HL-60 (cell line): ENCODE data around the gene GUCY1A2.

Source experiments
- DNase-seq, 2 experiments: peaks; one replicate each; pipeline ENCODE4 v3.0.0-alpha.2; 2010 to 2020; ENCODE audit warnings: low read depth in 1 of 2, low spot score in 1 of 2
- H3K27ac ChIP-seq: fragments of 250-450 bp; sonication (Bioruptor Pico); replicated peaks from 2 replicates; pipeline ENCODE4 v1.5.1; 2020; ENCODE audit warnings: mild to moderate bottlenecking, moderate library complexity
- H3K27me3 ChIP-seq: fragments of 250-450 bp; sonication (Bioruptor Pico); 2 replicates; pipeline ENCODE4 v1.5.1; 2021; ENCODE audit warnings: mild to moderate bottlenecking, moderate library complexity; ENCODE audit not compliant: insufficient read depth, poor library complexity, severe bottlenecking
- H3K4me3 ChIP-seq: replicated peaks from 2 replicates; pipeline ENCODE4 v1.5.1; 2011; ENCODE audit warnings: mild to moderate bottlenecking, control low read depth, low read length; ENCODE audit not compliant: insufficient read depth
- CTCF ChIP-seq: IDR thresholded peaks from one replicate; pipeline ENCODE4 v1.5.1; 2011; ENCODE audit warnings: low read length, control low read depth, inconsistent platforms; ENCODE audit not compliant: insufficient read depth
- GABPA ChIP-seq: IDR thresholded peaks from 2 replicates; pipeline ENCODE4 v1.6.1; 2012; ENCODE audit warnings: low read depth
- POLR2AphosphoS5 ChIP-seq: IDR thresholded peaks from 2 replicates; pipeline ENCODE4 v1.6.1; 2012; ENCODE audit warnings: low read depth
- REST ChIP-seq: IDR thresholded peaks from 2 replicates; pipeline ENCODE4 v1.6.1; 2012; ENCODE audit warnings: low read depth; ENCODE audit not compliant: insufficient replicate concordance
- SPI1 ChIP-seq: IDR thresholded peaks from 2 replicates; pipeline ENCODE4 v1.6.1; 2012; ENCODE audit warnings: low read depth, mild to moderate bottlenecking, borderline replicate concordance

The GUCY1A2 gene

GRCh38 chr11:106957030-106957482, 61.2 kb downstream of the GUCY1A2 start:
- Histone ChIP-seq H3K27me3 (peaks cover 2% of the 10 kb centered on the region), H3K27ac (no peak overlapping the region), H3K4me3 (no peak overlapping the region)
- DNase-seq, result no peak
- no peak for TF ChIP-seq POLR2AphosphoS5
- no peak for TF ChIP-seq SPI1
- TF ChIP-seq CTCF, result no peak
- TF ChIP-seq GABPA, result no peak
- TF ChIP-seq REST, result no peak

GRCh38 chr11:106950067-106950491, 68.2 kb downstream of the GUCY1A2 start:
- Histone ChIP-seq H3K4me3 (no peak overlapping the region), H3K27me3 (no peaks in the 10 kb centered on the region), H3K27ac (no peak overlapping the region)
- no peak for DNase-seq
- TF ChIP-seq POLR2AphosphoS5, result no peak

GRCh38 chr11:106943089-106943488, 75.2 kb downstream of the GUCY1A2 start:
- no peak overlapping the region for H3K4me3 ChIP-seq
- no peaks in the 10 kb centered on the region for H3K27me3 ChIP-seq
- H3K27ac ChIP-seq, result no peak overlapping the region
- no peak for TF ChIP-seq GABPA
- TF ChIP-seq POLR2AphosphoS5, result no peak
- TF ChIP-seq SPI1, result no peak
- TF ChIP-seq CTCF, result no peak
- no peak for TF ChIP-seq REST
- DNase-seq, result no peak

- TF ChIP-seq CTCF, result no peak
- TF ChIP-seq GABPA, result no peak
- no peak for TF ChIP-seq REST
- no peak for TF ChIP-seq SPI1
- TF ChIP-seq POLR2AphosphoS5, result no peak
- H3K27me3 ChIP-seq, result no peaks in the 10 kb centered on the region
- DNase-seq, result no peak
- H3K27ac ChIP-seq, result no peak overlapping the region
- H3K4me3 ChIP-seq, result no peak overlapping the region
These were observed 79.1 kb downstream of the GUCY1A2 start for GRCh38 chr11:106939157-106939556.
